ENCODE measurements around the gene YBEY.

DNA sequence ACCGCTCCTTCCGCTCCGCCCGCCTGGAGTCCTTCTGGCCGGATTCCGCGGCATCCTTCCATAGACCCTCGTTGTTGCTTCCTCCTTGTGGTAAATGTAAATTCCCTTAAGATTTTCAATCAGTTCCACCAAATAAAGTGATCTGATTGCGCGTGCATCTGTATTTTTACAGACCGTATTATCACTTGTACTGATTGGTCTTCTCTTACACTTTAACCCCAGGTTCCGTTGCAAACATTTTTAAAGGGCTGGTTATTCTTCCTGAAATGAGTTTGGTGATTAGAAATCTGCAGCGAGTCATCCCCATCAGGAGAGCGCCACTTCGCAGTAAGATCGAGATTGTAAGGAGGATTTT lies 483 bp downstream of the YBEY start:
- TF ChIP-seq CTCF (IDR thresholded peaks at IDR 0.05) = no peak
- no peak for TF ChIP-seq POLR2A (IDR thresholded peaks at IDR 0.05)
